CD4-positive, alpha-beta memory T cell (primary cell): Measurements from ENCODE around the gene JMJD8. TPM values are rescaled to one million over a fixed set of nuclear protein-coding genes. Genes with fewer than 3 reads are reported as not detected.
A peak's percentile ranks its signal among the peaks of the same experiment; 100 is the strongest.
"Not testable (repeated sequence)": the region's sequence is repeated elsewhere in the genome, so short reads cannot be mapped to it uniquely, and the experiment has no call there.

ENCODE experiments used
- CTCF ChIA-PET: fragments of 350-600 bp; sonication (Branson Sonifier 250); formaldehyde crosslinking; loops from one replicate; lab custom pipeline; 2021; ENCODE audit warnings: inconsistent platforms; ENCODE audit not compliant: partially characterized antibody; lab: Charles Lee
- POLR2A ChIA-PET: fragments of 350-600 bp; sonication (Branson Sonifier 250); formaldehyde crosslinking; loops from one replicate; lab custom pipeline; 2021; ENCODE audit not compliant: partially characterized antibody; lab: Charles Lee
- DNase-seq, 5 donors: peaks; one replicate each; pipeline versions ENCODE4 v3.0.0 to v3.0.0-alpha.2; 2020 to 2022; ENCODE audit warnings: mixed read lengths in 1 of 5
- H3K27ac ChIP-seq: one replicate; pipeline ENCODE4 v1.7.0; 2013; ENCODE audit warnings: low read depth, low read length
- H3K27me3 ChIP-seq: 2 replicates; pipeline ENCODE4 v1.7.0; 2013; ENCODE audit warnings: mild to moderate bottlenecking, low read length, moderate library complexity; ENCODE audit not compliant: insufficient read depth
- H3K36me3 ChIP-seq: 2 replicates; pipeline ENCODE4 v1.7.0; 2013; ENCODE audit warnings: mild to moderate bottlenecking, low read length, moderate library complexity; ENCODE audit not compliant: insufficient read depth
- H3K4me1 ChIP-seq: 2 replicates; pipeline ENCODE4 v1.7.0; 2013; ENCODE audit warnings: mild to moderate bottlenecking, low read length, moderate library complexity; ENCODE audit not compliant: insufficient read depth
- H3K4me3 ChIP-seq, 2 donors: one replicate each; pipeline ENCODE4 v1.7.0; 2013; ENCODE audit warnings: low read length in 2 of 2, mild to moderate bottlenecking in 1 of 2
- H3K9me3 ChIP-seq, 2 donors: one replicate each; pipeline ENCODE4 v1.7.0; 2013; ENCODE audit warnings: low read length in 2 of 2, control low read depth in 1 of 2; ENCODE audit not compliant: control insufficient read depth in 1 of 2
- H3K27ac Mint-ChIP-seq, 7 donors: one replicate each; pipeline ENCODE4 v1.8.0; 2020 to 2021; ENCODE audit warnings: mixed read lengths in 7 of 7, mild to moderate bottlenecking in 6 of 7, inconsistent platforms in 3 of 7, moderate library complexity in 3 of 7
- H3K27me3 Mint-ChIP-seq, 2 donors: one replicate each; pipeline ENCODE4 v1.8.0; 2020 to 2021; ENCODE audit warnings: mixed read lengths in 2 of 2
- H3K36me3 Mint-ChIP-seq, 2 donors: one replicate each; pipeline ENCODE4 v1.8.0; 2020 to 2021; ENCODE audit warnings: mixed read lengths in 2 of 2, inconsistent platforms in 1 of 2, mild to moderate bottlenecking in 1 of 2
- H3K4me1 Mint-ChIP-seq, 4 donors: one replicate each; pipeline ENCODE4 v1.8.0; 2020 to 2021; ENCODE audit warnings: mixed read lengths in 4 of 4, mild to moderate bottlenecking in 1 of 4
- H3K4me3 Mint-ChIP-seq, 8 donors: one replicate each; pipeline ENCODE4 v1.8.0; 2020 to 2021; ENCODE audit warnings: mixed read lengths in 8 of 8, mild to moderate bottlenecking in 7 of 8, moderate library complexity in 6 of 8, inconsistent platforms in 3 of 8
- H3K9me3 Mint-ChIP-seq, 8 donors: one replicate each; pipeline ENCODE4 v1.8.0; 2020 to 2021; ENCODE audit warnings: mixed read lengths in 8 of 8, mild to moderate bottlenecking in 5 of 8, inconsistent platforms in 3 of 8, moderate library complexity in 1 of 8
- intact Hi-C: fragments of 100-400 bp; cut with micrococcal nuclease; formaldehyde crosslinking; loops from one replicate; pipeline ENCODE4 v1.15.1; 2023
- polyA plus RNA-seq, 2 donors: library from polyadenylated mRNA; unstranded; fragments of 300-500 nt; fragmentation: Illumina TruSeq; gene quantifications; one replicate each; pipeline ENCODE4 v1.2.3, GENCODE V29; 2021
- total RNA-seq, 2 experiments: library from RNA; stranded (reverse); gene quantifications; one replicate each; pipeline ENCODE4 v1.2.3, GENCODE V29; 2021

The JMJD8 gene
- total and polyA plus RNA-seq, 4 experiments from 2014 or later: 43.9 to 60.3 (median 47.0) TPM

- Mint-ChIP-seq H3K27ac (peak within 1 kb of the TSS in 2 of 7 donors; percentile 35 to 44), H3K4me3 (peak within 1 kb of the TSS; percentile 39 to 73 (median 56)), H3K4me1 (peaks cover 0 to 22% (median 9%) of the 10 kb centered on the region in 4 donors), H3K9me3 (no peaks in the 10 kb centered on the region), H3K36me3 (no peaks in the 10 kb centered on the region), H3K27me3 (peaks cover 0 to 8% of the 10 kb centered on the region in 2 donors)
- Histone ChIP-seq H3K9me3 (no peaks in the 10 kb centered on the region), H3K36me3 (no peaks in the 10 kb centered on the region), H3K4me3 (peak within 1 kb of the TSS in 1 of 2 donors; percentile 43), H3K27ac (no peak within 1 kb of the TSS), H3K4me1 (peaks cover 21% of the 10 kb centered on the region), H3K27me3 (peaks cover 10% of the 10 kb centered on the region)
- ChIA-PET CTCF (interaction anchor here (0.8 to 6.0 kb wide), 5 partner anchors 17 to 71 kb away, joined by 3 to 84 read pairs (median 3); partner anchors contain the start of genes CHTF18, CIAO3 and RPUSD1), POLR2A (interaction anchor here (1.0 to 9.0 kb wide), 9 partner anchors 10 to 78 kb away, joined by 3 to 71 read pairs (median 5); partner anchors contain the start of genes ANTKMT, CCDC78, CIAO3 and HAGHL)
- intact Hi-C loops: no loop called here
- peak; percentile 81 to 85 (median 84) for DNase-seq
Measured at GRCh38 chr16:714558-715476, 30.7 kb upstream of the JMJD8 start, which contains the start of gene METRN. METRN (plus strand) TSS chr16:715118; CDS start chr16:715290, 172 bp downstream.

DNA sequence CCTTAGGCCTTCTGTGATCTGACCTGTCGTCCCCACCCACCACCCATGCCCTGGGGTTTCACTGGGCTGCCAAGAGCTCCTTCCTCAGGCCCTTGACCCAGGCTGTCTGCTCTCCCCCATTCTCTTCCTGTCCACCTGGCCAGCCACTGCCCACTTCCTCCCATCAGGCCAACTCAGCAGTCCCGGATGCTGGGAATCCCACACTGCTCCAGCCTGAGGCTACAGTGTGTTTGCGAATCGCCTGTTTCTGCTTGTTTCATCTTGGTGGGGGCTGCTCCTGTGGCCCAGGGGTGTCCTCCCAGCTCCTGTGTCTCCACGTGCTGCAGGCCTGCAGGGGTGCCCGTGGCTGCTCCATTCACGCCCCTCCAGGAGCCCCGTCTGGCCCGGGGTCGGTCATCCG lies 29.9 kb upstream of the JMJD8 start:
- CTCF ChIA-PET: interaction anchor here (0.7 to 6.0 kb wide), 5 partner anchors 11 to 72 kb away, joined by 3 to 84 read pairs (median 3); partner anchors contain the start of genes CCDC78, CHTF18 and RPUSD1
- Histone ChIP-seq H3K36me3 (no peaks in the 10 kb centered on the region), H3K9me3 (no peaks in the 10 kb centered on the region), H3K27me3 (peaks cover 15% of the 10 kb centered on the region), H3K27ac (no peak overlapping the region), H3K4me3 (no peak overlapping the region), H3K4me1 (peaks cover 14% of the 10 kb centered on the region)
- intact Hi-C loops: no loop called here
- POLR2A ChIA-PET: interaction anchor here (1.4 to 9.0 kb wide), 5 partner anchors 11 to 71 kb away, joined by 5 to 71 read pairs (median 15); partner anchors contain the start of genes ANTKMT, CCDC78, CIAO3 and HAGHL
- H3K27ac Mint-ChIP-seq: peak overlapping the region in 1 of 7 donors; percentile 27
- peak overlapping the region in 3 of 8 donors; percentile 6 to 32 (median 7) for H3K4me3 Mint-ChIP-seq
- DNase-seq: no peak
- H3K27me3 Mint-ChIP-seq: peaks cover 6 to 15% of the 10 kb centered on the region in 2 donors
- H3K36me3 Mint-ChIP-seq: no peaks in the 10 kb centered on the region
- no peaks in the 10 kb centered on the region for H3K9me3 Mint-ChIP-seq
- H3K4me1 Mint-ChIP-seq: peaks cover 0 to 15% (median 5%) of the 10 kb centered on the region in 4 donors

DNA sequence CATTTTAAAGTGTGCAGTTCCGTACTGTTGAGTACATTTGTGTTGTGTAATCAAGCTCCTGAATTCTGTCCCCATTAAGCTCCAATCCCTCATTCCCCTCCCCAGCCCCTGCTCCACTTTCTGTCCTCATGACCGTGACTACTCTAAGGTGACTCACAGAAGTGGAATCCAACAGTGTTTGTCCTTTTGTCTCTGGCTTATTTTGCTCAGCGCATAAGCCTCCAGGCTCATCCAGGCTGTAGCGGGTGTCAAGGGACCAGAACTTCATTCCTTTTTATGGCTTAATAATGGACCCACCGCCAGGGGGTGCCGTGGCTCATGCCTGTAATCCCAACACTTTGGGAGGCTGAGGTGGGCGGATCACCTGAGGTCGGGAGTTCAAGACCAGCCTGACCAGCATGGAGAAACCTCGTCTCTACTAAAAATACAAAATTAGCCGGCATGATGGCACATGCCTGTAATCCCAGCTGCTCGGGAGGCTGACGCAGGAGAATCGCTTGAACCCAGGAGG lies 28.7 kb upstream of the JMJD8 start:
- Histone ChIP-seq H3K27me3 (peaks cover 28% of the 10 kb centered on the region), H3K4me1 (peaks cover 14% of the 10 kb centered on the region)
- H3K9me3 Mint-ChIP-seq, intact Hi-C loops, H3K36me3 ChIP-seq, H3K4me3 ChIP-seq, H3K9me3 ChIP-seq, H3K36me3 Mint-ChIP-seq, H3K27ac ChIP-seq: not testable (repeated sequence)
- DNase-seq: peak in 3 of 5 donors; percentile 36 to 42 (median 40)
- Mint-ChIP-seq H3K4me1 (peaks cover 0 to 13% (median 2%) of the 10 kb centered on the region in 4 donors), H3K27me3 (peaks cover 17 to 27% of the 10 kb centered on the region in 2 donors), H3K27ac (peak overlapping the region in 2 of 7 donors; percentile 29 to 43), H3K4me3 (peak overlapping the region in 1 of 8 donors; percentile 46)
- ChIA-PET CTCF (interaction anchor here (0.8 to 6.0 kb wide), 24 partner anchors 7 to 510 kb away, joined by 3 to 84 read pairs (median 4); partner anchors contain the start of genes ANTKMT, CHTF18, CIAO3 and RHBDL1), POLR2A (interaction anchor here (1.3 to 9.0 kb wide), 7 partner anchors 12 to 75 kb away, joined by 3 to 71 read pairs (median 5); partner anchors contain the start of genes ANTKMT, CCDC78, CHTF18 and CIAO3)

GRCh38 chr16:711548-712320 lies 27.6 kb upstream of the JMJD8 start:
- Histone ChIP-seq H3K27me3 (peaks cover 36% of the 10 kb centered on the region), H3K27ac (no peak overlapping the region), H3K4me1 (peaks cover 14% of the 10 kb centered on the region), H3K4me3 (no peak overlapping the region), H3K36me3 (no peaks in the 10 kb centered on the region), H3K9me3 (no peaks in the 10 kb centered on the region)
- Mint-ChIP-seq H3K27ac (peak overlapping the region in 1 of 7 donors; percentile 17), H3K4me3 (no peak overlapping the region), H3K27me3 (peaks cover 19 to 31% of the 10 kb centered on the region in 2 donors), H3K36me3 (no peaks in the 10 kb centered on the region), H3K9me3 (no peaks in the 10 kb centered on the region), H3K4me1 (peaks cover 0 to 15% (median 4%) of the 10 kb centered on the region in 4 donors)
- DNase-seq: peak; percentile 69 to 79 (median 72)
- intact Hi-C loops: loop anchor here (1.0 kb wide), 2 partner anchors 30 to 74 kb away; no protein-coding TSS in a partner anchor
- POLR2A ChIA-PET: interaction anchor here (1.3 to 9.0 kb wide), 7 partner anchors 13 to 76 kb away, joined by 3 to 71 read pairs (median 5); partner anchors contain the start of genes ANTKMT, CCDC78, CHTF18 and CIAO3
- CTCF ChIA-PET: interaction anchor here (0.8 to 6.0 kb wide), 25 partner anchors 8 to 511 kb away, joined by 3 to 84 read pairs (median 4); partner anchors contain the start of genes ANTKMT, CHTF18, CIAO3 and RHBDL1

GRCh38 chr16:711084-711483 lies 26.9 kb upstream of the JMJD8 start:
- H3K9me3 Mint-ChIP-seq: no peaks in the 10 kb centered on the region
- peak overlapping the region in 1 of 7 donors; percentile 17 for H3K27ac Mint-ChIP-seq
- Histone ChIP-seq H3K27ac (no peak overlapping the region), H3K36me3 (no peaks in the 10 kb centered on the region), H3K27me3 (peaks cover 38% of the 10 kb centered on the region), H3K4me3 (no peak overlapping the region), H3K9me3 (no peaks in the 10 kb centered on the region), H3K4me1 (peaks cover 10% of the 10 kb centered on the region)
- peaks cover 19 to 36% of the 10 kb centered on the region in 2 donors for H3K27me3 Mint-ChIP-seq
- POLR2A ChIA-PET: interaction anchor here (1.5 to 9.0 kb wide), 2 partner anchors 14 to 76 kb away, joined by 3 to 71 read pairs; partner anchors contain the start of genes ANTKMT, CCDC78 and HAGHL
- H3K36me3 Mint-ChIP-seq: no peaks in the 10 kb centered on the region
- CTCF ChIA-PET: interaction anchor here (1.3 to 6.0 kb wide), 4 partner anchors 16 to 512 kb away, joined by 3 to 84 read pairs (median 5); partner anchors contain the start of genes CHTF18, CIAO3 and RPUSD1
- H3K4me1 Mint-ChIP-seq: peaks cover 0 to 16% (median 6%) of the 10 kb centered on the region in 4 donors
- H3K4me3 Mint-ChIP-seq: no peak overlapping the region
- intact Hi-C loops: loop anchor here (1.0 kb wide), 2 partner anchors 30 to 74 kb away; no protein-coding TSS in a partner anchor
- no peak for DNase-seq
